Tibial nerve (tissue), 3 donors: Measurements from ENCODE around the gene RUNX1.

Source experiments
- POLR2A ChIP-seq, 2 donors: fragments of 450-650 bp; IDR thresholded peaks; one replicate each; pipeline ENCODE4 v1.6.1; 2017; ENCODE audit warnings: antibody characterized with exemption in 2 of 2, mild to moderate bottlenecking in 2 of 2, moderate library complexity in 2 of 2
- TF ChIP-seq, protein P1 (sequence below), 5 experiments: fragments of 200-600 bp in 3 of 5; fragments of 450-650 bp in 2 of 5; sonication (generic) in 3 of 5; IDR thresholded peaks; one replicate each; pipeline ENCODE4 v1.5.1; 2016 to 2019; ENCODE audit warnings: antibody characterized with exemption in 5 of 5, mild to moderate bottlenecking in 3 of 5, moderate library complexity in 2 of 5

DNA sequence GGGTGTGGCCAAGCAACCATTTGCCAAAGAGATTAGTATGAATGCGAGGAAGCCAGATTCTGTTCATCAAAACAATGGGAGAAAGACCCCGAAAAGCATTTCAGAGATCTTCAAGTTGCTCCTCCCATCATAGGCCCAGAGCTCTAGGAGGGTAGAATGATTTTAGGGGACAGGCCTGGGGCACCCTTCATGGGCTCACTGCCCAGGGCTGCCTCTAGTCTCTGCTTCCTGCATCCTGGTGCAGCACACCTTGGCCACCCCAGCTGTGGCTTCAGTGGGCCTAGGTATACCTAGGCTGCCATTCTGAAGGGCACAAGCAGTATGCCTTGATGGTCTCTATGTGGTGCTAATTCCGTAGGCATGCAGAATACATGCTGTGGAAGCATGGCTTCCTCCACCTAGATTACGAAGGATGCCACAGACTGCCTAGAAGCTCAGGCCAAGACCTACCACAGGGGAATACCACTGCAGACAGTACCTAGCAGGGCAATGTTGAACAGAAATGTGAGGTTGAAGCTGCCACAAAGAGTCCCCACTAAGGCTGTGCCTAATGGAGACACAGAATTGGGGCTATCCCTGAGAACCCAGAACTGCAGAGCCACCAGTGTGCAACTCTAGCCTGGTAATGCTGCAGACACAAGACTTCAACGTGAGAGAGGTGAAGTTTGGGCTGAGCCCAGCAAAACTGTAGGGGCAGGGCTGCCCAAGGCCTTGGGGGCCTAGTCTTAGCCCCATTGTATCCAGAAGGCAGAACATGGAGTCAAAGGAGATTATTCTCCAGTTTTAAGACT, 221.5 kb downstream of the RUNX1 start:
- TF ChIP-seq, protein P1, sequence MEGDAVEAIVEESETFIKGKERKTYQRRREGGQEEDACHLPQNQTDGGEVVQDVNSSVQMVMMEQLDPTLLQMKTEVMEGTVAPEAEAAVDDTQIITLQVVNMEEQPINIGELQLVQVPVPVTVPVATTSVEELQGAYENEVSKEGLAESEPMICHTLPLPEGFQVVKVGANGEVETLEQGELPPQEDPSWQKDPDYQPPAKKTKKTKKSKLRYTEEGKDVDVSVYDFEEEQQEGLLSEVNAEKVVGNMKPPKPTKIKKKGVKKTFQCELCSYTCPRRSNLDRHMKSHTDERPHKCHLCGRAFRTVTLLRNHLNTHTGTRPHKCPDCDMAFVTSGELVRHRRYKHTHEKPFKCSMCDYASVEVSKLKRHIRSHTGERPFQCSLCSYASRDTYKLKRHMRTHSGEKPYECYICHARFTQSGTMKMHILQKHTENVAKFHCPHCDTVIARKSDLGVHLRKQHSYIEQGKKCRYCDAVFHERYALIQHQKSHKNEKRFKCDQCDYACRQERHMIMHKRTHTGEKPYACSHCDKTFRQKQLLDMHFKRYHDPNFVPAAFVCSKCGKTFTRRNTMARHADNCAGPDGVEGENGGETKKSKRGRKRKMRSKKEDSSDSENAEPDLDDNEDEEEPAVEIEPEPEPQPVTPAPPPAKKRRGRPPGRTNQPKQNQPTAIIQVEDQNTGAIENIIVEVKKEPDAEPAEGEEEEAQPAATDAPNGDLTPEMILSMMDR (IDR thresholded peaks at IDR 0.05): no peak
- no peak for TF ChIP-seq POLR2A (IDR thresholded peaks at IDR 0.05)
